Fibroblast of lung (primary cell): Measurements from ENCODE around the gene TYRO3.

ENCODE experiments used
- CTCF ChIP-seq, 2 donors: IDR thresholded peaks in 1 of 2; conservative IDR thresholded peaks in 1 of 2; 1 replicate in 1 of 2; 2 replicates in 1 of 2; pipeline ENCODE4 v1.5.1; 2011 to 2012; ENCODE audit warnings: low read length in 2 of 2, control low read depth in 1 of 2, inconsistent platforms in 1 of 2, low read depth in 1 of 2, mild to moderate bottlenecking in 1 of 2
- EZH2 ChIP-seq: IDR thresholded peaks from 2 replicates; pipeline ENCODE4 v1.5.1; 2012; ENCODE audit warnings: low read length, control low read depth, mild to moderate bottlenecking; ENCODE audit errors: missing control alignments

GRCh38 chr15:41596972-41597371, 38.0 kb downstream of the TYRO3 start:
- TF ChIP-seq CTCF (conservative IDR thresholded peaks at IDR 0.05 in 1 of 2, IDR thresholded peaks at IDR 0.05 in 1 of 2; ENCODE audit: low read depth in 1 of 2, low read length in 2 of 2) (no peak), EZH2 (no peak)
